ENCODE measurements around the gene NKPD1.
A peak's percentile ranks its signal among the peaks of the same experiment; 100 is the strongest.

NKPD1 gene

GRCh38 chr19:45172173-45172572 is 11.4 kb upstream of the NKPD1 start:
- no peak for DNase-seq

- DNase-seq, result no peak
Observed at GRCh38 chr19:45171211-45171623, 10.4 kb upstream of the NKPD1 start.

- no peak for DNase-seq
Observed at GRCh38 chr19:45170146-45171106, 9.6 kb upstream of the NKPD1 start.

- no peak for DNase-seq
Observed at GRCh38 chr19:45169602-45170001, 8.8 kb upstream of the NKPD1 start.

GRCh38 chr19:45168767-45169351 is 8.1 kb upstream of the NKPD1 start:
- DNase-seq, result no peak

- no peak for DNase-seq
Observed at GRCh38 chr19:45166723-45167252, 6.0 kb upstream of the NKPD1 start.

GRCh38 chr19:45164577-45165335 is 4.0 kb upstream of the NKPD1 start:
- peak; percentile 45 for DNase-seq

GRCh38 chr19:45163751-45164460 is 3.1 kb upstream of the NKPD1 start:
- DNase-seq, result no peak

- no peak for DNase-seq
Observed at GRCh38 chr19:45163156-45163555, 2.4 kb upstream of the NKPD1 start.

- DNase-seq, result no peak
Observed at GRCh38 chr19:45162608-45163143, 1.9 kb upstream of the NKPD1 start.

GRCh38 chr19:45161738-45162607 is 1.2 kb upstream of the NKPD1 start:
- DNase-seq, result peak; percentile 20

GRCh38 chr19:45159971-45160324 is 834 bp downstream of the NKPD1 start:
- no peak for DNase-seq

GRCh38 chr19:45159210-45159970 is 1.4 kb downstream of the NKPD1 start:
- DNase-seq, result no peak

- DNase-seq, result no peak
Observed at GRCh38 chr19:45158503-45159209, 2.1 kb downstream of the NKPD1 start.

GRCh38 chr19:45156751-45157150 is 4.0 kb downstream of the NKPD1 start:
- DNase-seq, result no peak

GRCh38 chr19:45156011-45156630 is 4.7 kb downstream of the NKPD1 start:
- no peak for DNase-seq

- peak; percentile 56 for DNase-seq
Observed at GRCh38 chr19:45154064-45154827, 6.5 kb downstream of the NKPD1 start.

- peak; percentile 15 for DNase-seq
Observed at GRCh38 chr19:45153339-45154063, 7.3 kb downstream of the NKPD1 start.

Measured in fibroblast of skin of right quadriceps (primary cell).